Glomerular endothelial cell (primary cell): ENCODE measurements around the gene NBAS. TPM values are rescaled to one million over a fixed set of nuclear protein-coding genes. Genes with fewer than 3 reads are reported as not detected.
"Not testable (repeated sequence)": the region's sequence is repeated elsewhere in the genome, so short reads cannot be mapped to it uniquely, and the experiment has no call there.

ENCODE experiments used
- DNase-seq: peaks from one replicate; pipeline ENCODE4 v3.0.0-alpha.2; 2011; ENCODE audit warnings: low read depth, low spot score; ENCODE audit errors: extremely low read depth
- total RNA-seq: library from RNA; depleted of rRNA; stranded (reverse); fragments of >200 nt; gene quantifications from 2 replicates; pipeline ENCODE4 v1.2.3, GENCODE V29; 2015

The NBAS gene
- total RNA-seq, 1 donor from 2014 or later: 57.7 TPM

DNA sequence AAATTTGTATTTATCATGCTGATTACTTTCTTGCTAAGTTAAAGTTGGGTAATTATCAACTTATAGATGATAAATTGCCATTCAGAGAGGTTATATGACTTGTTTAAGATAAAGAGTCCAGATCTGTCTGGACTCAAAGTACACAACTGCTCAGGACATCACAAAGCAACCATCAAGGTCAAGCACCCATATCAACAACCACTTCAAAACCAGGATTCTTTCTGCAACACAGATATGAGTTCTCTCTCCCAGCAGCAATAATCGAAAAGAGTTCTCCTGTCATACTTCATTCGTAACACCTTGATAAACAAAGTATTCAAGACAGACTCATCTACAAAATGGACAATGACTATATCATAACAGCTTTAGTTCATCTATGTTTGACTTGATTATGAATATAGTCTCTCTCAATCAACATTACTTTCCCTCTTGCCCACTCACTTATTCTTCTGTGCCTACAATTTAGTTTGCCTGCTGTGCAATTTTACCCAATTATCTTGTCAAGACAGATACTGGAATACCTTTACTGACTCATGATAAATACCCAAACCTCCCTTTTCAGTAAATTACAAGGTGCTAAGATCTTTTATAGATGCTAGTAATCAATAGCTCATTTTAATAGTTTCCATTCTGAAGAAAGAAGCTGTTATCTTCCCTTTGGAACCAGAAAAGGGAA, 281.8 kb downstream of the NBAS start:
- no peak for DNase-seq

DNA sequence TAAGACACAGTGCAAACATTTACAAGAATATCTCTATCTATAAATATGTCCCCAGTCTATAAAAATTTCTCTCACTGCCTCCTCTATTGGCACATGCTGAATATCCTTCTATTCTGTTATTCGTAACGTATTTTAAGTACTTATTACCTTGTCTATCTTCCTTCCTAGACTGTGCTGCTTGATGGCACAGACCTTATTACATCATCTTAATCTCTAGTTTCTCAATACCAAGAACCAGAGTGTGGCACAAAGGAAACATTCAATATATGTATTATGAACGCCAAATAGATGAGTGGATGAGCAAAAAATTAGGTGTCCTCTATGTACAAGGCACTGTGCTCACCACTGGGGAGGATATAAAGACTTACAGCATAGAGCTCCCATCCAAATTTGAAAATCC, 282.8 kb downstream of the NBAS start:
- DNase-seq: no peak

DNA sequence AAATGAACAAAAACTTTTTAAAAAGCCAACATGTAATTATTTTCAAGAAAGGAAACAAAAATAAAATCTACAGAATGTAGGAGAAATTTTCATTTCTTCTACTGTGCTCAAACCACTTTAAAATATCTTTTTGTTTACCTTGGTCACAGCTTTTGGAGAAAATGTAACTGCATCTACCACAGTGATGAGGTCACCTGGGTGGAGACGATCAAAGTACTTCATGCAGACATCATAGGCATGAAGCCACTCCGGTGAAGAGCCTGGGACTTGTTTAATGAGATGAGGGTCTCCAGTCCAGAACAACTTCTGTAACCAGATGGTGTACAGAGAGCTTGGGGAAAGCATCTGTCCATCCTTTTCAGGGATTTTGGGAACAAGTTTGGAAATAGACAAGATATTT, 285.8 kb downstream of the NBAS start:
- no peak for DNase-seq

DNA sequence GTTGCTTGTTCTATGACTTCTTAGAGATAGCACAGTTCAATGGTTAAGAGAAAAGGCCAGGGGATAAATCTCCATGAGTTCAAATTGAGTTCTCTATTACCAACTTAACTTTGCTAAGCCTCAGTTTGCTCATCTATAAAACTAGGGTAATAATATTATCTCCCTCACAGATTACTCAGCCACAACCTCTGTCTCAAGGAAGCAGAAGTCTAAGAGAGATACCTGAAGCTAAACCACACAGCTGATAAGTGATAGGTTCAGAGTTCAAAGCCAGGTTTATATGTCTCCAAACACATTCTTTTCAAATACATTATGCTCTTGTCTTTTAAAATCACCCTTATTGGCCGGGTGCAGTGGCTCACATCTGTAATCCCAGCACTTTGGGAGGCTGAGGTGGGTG, 287.7 kb downstream of the NBAS start:
- no peak for DNase-seq

DNA sequence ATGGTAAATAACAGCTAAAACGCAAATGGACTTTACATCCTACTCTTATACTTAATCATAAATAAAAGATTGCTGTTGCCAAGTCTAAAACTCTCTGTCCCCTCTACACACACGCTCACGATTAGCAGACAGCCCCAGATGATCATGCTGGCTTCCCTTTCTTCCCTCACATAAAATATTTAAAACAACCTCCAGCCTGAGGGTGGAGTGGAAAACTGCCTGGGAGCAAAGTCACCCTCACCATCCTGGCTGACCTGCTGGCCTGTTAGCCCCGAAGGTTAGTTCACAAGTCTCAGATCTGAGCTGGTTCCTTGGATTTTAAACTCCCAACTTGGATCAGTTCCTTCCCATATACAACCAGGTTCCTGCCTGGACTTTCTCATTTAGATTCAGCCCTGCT, 288.2 kb downstream of the NBAS start:
- no peak for DNase-seq

DNA sequence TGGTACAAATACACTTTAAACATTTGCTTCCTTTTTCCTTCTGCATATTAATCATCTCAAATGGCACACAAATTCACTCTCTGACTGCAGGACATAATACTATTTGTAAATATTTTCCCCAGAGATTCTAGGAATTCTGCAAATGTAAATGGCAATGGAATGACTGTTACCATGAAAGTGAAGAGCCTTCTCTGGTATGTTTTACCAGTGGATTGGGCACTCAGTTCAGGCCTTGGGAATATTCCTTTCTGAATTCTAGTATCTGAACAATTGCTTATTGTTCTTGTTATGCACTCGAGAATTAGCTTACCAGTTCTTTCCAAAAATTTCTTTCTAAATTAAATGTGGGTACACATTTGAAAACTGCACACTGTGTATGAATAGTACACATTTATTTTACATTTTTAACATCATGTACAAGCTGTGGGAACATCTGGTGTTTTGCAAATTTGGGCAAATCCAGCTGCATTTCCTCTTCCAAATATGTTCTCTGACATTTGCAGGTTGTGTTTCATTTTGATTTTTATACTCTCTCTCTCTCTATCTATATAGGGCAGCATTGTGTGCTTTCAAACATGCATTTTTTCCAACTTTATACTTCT, 289.1 kb downstream of the NBAS start:
- no peak for DNase-seq

DNA sequence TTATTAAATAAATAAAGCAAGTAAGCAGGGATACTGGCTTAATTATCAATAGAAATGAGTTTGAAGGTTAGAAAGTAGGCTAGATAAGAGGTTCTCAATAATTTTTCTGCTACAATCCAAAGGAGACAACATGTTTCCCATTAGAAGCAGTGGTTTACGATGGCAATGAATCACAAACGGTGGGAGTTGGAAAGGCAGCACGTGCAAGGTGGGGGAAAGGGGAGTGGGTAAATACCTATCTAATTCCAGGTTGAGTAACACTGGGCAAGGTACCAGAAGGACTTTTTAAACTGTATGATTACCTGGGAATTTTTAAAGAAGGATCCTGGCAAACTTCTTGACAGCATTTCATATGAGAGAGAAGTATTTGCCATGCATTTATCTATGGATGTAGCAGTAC, 289.9 kb downstream of the NBAS start:
- DNase-seq: no peak

DNA sequence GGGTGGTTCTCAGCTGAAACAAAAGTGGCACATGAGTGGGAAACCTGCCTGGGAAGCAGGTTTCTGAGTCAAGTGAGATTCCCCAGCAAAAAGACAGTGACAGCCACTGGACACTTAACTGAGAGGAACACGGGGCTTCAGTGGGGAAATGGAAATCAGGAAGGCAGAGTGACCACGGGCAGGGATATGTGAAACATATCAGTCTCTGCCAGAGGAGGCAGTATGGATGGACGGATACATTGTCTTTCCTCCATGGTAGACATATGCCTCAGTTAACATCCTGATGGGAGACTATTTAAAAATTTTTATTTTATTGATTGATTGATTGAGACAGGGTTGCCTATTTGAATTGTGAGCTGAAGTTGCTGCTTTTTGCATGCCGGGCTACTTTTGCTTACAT, 292.1 kb downstream of the NBAS start:
- no peak for DNase-seq

DNA sequence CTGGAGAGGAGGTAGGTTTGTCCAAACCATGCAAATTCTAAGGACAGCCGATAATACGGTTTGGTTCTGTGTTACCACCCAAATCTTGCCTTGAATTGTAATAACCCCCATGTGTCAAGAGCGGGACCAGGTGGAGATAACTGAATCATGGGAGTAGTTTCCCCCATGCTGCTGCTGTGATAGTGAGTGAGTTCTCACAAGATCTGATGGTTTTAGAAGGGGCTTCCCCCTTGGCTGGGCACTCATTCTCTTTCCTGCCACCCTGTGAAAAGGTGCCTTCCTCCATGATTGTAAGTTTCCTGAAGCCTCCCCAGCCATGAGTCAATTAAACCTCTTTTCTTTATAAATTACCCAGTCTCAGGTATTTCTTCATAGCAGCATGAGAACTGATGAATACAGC, 295.2 kb downstream of the NBAS start:
- no peak for DNase-seq

DNA sequence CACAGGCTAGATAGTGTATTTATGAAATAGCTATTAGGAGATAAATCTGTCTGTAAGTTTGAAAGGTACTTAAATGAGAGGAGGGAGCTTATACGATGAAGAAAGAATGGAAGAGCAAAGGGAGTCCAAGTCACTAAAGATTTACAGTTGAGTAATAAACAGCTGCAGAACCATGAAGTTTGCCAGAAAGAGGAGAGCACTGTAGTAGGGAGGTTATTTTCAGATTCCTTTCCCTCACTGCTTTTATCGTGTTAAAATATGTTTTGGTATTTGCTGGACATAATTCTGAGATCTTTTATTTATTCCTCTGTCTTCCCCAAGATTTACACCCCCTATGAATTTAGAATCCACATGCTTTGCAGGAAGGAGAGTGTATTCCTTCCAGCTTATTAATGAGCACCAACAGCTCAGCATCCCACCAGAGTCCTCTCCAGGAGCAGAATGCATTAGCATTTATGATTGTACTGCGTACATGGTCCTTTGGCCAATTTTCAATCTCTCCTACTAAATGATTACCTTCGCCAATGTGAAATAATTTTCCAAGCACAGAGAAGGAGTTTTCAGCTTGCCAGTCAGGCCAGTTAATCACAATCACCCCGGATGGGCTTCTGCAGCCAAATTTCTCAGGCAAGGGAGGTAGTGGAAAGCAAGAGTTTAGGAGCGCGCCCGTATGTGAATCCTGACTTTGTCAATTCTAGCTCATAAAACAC, 297.0 kb downstream of the NBAS start:
- no peak for DNase-seq

DNA sequence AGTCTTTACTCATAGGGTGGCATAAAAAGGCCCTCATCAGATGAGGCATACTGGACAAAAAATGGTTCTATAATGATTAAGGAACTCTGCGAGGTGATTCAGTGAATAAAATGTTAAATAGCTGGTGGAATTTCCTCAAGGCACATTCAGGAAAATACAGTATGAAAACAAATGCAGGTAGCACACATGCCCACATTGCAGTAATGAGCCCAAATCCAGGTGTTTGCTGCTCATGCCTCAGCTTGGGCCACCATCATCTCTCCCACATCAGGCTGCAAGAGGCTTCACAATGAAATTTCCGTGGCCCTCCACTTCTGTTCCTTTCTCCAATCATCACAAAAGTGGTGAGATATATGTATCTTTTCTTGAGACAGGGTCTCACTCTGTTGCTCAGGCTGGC, 298.3 kb downstream of the NBAS start:
- no peak for DNase-seq

DNA sequence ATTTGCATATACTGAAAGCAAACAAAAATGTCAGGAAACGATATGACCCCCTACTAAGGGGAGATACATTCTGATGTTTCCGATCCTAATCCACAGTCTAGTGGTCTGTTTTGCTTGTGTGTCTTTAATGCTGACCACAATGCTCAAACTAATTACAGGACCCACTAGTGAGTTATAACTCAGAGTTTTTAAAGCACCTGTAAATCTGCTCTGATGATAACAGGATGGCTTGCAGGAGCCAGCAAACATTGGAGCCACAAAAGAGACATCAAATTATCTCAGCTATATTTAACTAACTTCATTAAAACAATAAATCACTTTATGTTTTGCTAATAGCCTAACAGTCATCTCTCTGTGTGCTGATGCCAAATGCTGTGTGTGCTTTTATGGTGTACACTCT, 300.3 kb downstream of the NBAS start:
- no peak for DNase-seq

DNA sequence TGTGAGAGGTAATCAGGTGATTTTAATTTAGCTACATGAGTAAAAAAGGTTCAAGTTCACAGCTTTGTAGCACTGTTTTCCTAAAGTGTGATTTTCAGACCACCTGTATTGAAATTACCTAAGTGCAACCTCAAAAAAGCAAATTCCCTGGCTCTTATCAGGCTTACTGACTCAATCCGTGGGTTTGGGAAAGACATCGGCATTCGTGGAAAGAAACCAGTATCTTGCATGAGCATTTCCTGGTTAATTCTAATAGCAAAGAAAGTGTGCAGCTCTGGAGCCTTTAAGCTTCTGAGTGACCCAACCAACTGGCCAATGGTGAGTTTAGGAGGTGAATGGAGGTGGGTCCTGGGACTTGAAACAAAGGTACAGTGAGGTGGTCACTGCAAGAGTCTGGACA, 300.9 kb downstream of the NBAS start:
- DNase-seq: no peak

DNA sequence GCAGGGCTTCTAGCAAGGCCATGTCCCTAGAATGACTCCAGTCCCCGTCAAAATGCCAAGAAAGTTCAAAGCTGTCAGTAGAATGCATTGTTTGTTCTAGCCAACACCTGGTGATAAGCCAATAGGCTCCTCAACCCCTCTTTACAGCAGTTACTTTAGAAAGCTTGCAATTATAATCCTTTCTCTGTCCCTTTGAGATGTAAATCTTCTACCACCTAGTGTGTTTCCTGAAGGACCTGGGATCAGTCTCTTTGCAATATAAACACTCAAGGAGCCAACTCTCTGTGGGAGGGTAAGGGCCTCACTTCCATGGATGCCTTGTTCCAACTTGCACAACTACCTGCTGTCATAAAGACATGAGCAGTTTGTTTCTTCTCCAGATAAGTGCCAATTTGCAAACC, 301.8 kb downstream of the NBAS start:
- DNase-seq: no peak

DNA sequence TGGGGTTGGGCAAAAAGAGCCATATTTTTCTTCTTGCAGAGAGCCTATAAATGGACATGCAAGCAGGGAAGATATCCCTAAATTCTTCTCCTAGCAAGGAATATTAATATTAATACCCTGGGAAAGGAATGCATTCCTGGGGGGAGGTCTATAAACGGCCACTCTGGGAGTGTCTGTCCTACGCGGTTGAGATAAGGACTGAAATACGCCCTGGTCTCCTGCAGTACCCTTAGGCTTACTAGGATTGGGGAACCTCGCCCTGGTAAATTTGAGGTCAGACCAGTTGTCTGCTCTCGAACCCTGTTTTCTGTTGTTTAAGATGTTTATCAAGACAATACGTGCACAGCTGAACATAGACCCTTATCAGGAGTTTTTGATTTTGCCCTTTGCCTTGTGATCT, 302.7 kb downstream of the NBAS start:
- DNase-seq: not testable (repeated sequence)

DNA sequence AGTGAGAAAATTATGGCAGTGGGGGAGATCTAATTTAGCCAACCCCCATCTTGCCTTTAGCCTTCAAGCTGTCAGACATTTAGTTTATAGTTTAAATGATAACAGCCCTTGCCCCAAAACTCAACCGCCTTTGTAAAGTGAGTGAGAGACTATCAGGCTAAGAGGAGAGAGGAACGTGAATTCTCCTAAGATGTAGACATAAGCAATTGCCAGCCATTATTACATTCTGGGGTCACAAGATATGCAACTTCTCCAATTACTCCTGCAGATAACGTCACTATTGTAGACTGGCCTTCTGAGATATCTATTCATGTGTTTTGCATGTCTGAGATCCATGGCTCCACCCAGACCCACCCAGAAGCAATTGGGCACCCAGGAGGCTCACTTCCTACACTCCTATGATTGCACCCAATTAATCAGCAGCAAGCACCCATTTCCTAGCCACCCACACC, 307.3 kb downstream of the NBAS start:
- no peak for DNase-seq

DNA sequence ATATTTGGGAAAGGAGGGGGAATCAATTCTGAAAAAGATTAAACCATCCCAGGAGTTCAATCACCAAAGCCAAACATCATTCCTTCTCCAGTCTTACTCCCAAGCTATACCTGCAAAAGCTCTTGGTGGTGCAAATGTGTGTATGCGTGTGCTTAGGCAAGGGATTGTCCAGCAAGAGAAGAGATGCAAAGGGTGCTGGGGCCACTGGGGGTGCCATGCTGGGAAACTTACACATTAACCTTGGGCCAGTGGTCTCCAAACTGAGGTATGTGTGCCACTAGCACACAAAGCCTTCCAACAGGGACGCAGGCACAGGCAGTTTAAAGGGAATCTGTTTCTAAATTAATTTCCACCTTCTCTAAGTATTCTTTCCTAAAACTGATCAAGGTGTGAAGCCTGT, 307.9 kb downstream of the NBAS start:
- no peak for DNase-seq

DNA sequence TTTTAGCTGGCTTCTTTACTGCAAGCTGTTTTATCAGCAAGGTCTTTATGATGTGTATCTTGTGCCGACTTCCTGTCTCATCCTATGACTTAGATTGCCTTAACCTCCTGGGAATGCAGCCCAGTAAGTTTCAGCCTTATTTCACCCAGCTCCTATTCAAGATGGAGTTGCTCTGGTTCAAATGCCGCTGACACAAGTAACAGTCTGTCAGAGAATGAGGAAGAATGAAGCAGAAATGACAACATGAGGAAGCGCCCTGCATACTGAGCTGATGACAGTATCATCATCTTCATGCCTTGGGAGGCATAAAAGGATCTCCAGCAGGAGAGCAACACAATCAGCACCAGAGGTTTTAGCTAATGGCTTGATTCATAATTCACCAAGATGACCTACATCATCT, 309.4 kb downstream of the NBAS start:
- DNase-seq: no peak

DNA sequence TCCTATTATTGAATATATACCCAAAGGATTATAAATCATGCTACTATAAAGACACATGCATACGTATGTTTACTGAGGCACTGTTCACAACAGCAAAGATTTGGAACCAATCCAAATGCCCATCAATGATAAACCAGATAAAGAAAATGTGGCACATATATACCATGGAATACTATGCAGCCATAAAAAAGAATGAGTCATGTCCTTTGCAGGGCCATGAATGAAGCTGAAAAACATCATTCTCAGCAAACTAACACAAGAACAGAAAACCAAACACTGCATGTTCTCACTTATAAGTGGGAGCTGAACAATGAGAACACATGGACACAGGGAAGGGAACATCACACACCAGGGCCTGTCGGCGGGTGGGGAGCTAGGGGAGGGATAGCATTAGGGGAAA, 310.2 kb downstream of the NBAS start:
- not testable (repeated sequence) for DNase-seq

DNA sequence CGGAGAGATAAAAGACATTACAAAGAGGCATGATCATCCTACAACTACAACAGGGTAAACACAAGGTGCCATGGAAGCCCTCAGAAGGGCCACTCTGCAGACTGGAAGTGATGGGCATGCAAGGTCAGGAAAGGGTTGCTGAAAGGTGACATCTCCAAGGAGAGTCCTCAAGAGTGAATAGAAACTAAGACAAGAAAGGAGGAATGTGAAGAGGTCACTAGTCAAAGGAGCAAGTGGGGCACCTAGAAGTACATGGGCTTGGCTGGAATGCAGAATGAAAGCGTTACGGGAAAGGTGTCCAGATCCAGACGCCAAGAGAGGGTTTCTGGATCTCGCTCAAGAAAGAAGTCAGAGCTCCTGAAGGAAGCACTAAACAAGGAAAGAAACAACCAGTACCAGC, 314.3 kb downstream of the NBAS start:
- DNase-seq: no peak

DNA sequence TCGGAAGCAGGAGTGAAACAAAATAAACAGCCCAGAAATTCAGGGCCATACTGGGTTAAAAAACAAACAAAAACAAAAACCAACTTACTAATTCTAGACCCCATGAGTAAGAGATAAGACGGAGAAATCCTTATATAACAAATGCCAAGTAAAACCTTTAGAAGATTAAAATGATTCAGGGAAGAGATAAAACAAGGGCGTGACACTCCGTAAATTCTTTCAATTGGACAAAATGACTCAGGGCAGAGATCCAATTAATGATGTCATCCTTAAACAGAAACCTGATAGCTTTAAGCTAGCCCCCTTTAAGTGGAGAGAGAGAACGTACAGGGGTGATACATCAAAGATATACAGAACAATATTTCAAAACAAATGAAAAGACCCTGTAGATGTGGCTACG, 317.4 kb downstream of the NBAS start:
- no peak for DNase-seq

DNA sequence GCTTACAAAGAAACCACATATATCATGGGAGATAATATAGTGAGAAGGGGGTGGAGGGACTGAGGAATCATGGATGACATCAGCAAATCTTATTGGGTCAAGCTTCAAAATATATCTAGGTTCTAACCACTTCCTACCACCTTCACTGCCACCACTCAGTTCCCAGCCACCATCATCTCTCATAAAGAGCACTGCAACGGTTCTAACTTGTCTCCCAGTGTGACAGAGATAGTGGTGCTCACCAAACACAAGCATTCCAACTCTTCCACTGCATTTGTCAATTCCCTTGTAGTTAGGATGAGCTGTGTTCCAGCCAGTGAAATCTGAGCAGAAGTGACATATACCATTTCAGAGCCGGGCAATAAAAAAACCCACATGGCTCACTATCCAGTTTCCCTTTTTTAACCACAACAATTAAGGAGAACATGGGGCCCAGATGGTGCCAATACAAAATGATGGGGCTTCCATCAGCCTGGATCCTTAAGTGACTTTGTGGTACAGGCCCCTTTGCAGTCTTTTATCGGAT, 318.1 kb downstream of the NBAS start:
- no peak for DNase-seq
